ENCODE results near the gene CFAP46.

DNA sequence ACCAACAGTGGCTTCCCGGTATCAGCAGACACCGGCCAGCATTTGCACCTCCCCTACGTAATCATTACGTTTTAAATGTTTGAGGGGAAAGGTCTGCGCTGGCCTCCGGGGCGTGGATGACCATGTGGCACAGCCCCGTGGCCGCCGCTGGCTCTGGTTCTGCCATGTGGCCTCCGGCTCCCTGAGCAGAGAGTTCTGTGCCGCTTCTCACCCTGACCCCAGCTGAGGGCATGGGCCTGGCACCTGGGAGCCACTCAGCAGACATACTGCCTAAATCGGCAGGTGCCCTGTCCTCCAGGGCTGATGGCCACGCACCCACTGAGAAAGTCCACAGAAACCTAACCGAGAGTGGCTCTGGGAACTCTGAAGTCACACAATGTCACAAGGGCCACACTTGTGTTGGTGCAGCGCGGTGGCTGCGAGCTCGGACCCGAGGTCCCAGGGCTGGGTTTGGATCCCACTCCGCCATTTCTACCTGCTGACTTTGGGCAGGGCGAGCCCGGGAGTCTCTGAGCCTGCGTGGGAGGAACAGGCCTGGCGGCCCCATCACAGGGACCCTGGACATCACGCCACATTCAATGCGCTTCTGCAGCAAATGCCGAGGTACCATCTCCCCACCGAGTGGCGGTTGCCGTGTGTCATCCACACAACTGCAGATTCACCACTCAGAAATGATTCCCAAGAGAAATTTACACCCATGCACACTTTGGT lies 25.3 kb downstream of the CFAP46 start:
- TF ChIP-seq, protein P1, sequence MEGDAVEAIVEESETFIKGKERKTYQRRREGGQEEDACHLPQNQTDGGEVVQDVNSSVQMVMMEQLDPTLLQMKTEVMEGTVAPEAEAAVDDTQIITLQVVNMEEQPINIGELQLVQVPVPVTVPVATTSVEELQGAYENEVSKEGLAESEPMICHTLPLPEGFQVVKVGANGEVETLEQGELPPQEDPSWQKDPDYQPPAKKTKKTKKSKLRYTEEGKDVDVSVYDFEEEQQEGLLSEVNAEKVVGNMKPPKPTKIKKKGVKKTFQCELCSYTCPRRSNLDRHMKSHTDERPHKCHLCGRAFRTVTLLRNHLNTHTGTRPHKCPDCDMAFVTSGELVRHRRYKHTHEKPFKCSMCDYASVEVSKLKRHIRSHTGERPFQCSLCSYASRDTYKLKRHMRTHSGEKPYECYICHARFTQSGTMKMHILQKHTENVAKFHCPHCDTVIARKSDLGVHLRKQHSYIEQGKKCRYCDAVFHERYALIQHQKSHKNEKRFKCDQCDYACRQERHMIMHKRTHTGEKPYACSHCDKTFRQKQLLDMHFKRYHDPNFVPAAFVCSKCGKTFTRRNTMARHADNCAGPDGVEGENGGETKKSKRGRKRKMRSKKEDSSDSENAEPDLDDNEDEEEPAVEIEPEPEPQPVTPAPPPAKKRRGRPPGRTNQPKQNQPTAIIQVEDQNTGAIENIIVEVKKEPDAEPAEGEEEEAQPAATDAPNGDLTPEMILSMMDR (IDR thresholded peaks at IDR 0.05; ENCODE audit: borderline replicate concordance, extremely low read depth, low read length, poor library complexity, severe bottlenecking) = no peak
- no peak for TF ChIP-seq EZH2 (IDR thresholded peaks at IDR 0.05; ENCODE audit: borderline replicate concordance, low read depth, low read length, severe bottlenecking)
